ENCODE data around the gene CCSER2.
A peak's percentile ranks its signal among the peaks of the same experiment; 100 is the strongest.

The CCSER2 gene

DNA sequence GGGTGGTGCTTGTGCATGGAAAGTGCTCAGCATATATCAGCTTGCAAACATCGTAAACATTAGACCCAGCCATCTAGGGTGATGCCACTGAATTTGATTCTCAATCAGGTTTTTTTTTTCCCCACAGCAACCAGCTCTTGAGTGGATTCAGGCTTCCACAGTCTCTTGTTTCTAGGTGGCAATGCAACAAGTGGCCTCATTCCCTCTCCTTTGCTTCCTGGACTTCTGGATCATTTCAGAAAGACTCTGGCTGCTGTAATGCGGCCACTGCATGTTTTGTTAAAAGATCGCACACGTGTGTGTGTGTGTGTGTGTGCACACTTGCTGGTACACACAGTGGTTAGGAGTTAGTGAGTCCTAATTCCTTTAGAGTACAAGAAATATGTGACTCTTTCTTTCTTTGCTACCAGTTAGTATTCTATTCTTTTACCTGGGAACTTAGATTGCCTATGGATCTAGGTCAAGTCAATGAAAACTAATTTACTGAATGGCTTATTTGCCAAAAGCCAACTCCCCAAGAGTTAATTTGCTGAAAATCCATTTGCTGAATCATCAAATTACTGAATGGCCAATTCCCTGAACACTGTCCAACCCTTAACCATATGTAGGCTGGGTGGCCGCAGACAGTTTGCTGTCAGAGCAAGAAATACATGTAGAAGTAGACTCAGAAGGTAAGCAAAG lies 222.5 kb downstream of the CCSER2 start:
- no peak for DNase-seq

DNA sequence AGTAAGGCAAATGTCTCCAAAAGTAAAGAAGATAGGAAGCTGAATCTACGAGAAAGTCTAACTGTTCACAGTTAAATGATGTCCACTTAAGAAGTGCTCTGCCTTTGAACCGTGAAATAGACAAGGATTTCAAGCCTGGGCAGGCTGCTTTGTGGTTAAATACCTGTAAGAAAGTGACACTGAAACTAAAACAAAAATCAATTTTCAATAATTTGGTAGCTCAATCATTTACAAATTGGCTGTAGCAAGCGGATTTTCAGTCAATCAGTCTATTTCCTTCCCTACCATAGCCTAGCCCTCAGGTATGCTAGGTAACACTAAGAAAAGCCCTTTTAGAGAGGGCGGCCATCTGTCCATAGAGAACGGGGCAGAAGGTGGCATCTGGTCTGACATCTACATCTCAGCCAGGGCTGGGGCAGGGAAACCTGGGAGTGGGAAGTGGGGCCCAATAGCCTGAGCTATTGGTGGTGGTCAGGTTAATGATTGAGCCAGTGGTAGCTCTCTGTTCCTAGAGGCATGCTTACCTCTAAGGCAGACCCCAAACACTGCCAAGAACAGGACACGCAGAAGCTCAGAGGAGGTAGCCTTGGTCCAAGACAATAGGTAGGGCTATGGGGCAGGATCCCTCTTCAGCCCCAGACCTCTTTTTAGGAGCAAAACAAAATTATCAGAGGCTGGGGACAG lies 223.2 kb downstream of the CCSER2 start:
- no peak for DNase-seq

DNA sequence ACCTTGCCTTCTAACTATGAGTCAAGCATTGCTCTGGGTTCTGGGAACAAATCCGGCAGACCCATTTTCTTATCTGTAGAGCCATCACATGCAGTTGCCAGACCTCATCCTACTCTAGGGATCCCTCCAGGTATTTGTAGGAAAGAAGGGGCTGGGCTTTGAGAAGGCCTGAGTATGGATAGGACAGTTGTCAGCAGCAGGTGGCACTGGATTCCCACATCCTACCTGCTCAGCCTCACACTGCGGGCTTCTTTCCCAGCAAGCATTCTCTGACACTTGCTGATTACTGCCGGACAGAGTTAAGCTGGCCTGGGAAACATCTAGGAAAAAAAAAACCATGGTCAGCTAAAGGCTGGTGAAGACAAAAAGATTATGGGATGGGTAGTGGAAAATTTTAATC lies 224.1 kb downstream of the CCSER2 start:
- peak; percentile 40 for DNase-seq

DNA sequence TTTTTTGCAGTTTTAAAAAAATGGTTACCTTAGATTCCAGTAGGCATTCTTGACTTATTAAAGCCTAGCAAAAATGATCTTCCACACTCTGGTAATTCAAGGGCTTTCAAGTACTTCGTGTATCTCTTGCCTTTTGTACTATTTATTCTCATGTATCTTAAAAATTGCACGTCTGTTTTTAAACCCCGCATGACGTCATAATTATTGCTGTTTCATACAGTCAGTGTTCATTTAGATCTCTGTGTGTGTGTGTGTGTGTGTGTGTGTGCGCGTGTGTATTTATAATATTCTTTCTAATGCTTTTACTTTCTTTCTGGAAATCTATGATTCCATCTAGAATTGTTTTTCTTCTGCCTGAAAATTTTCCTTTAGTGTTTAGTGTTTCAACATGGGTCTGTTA lies 234.2 kb downstream of the CCSER2 start:
- peak; percentile 8 for DNase-seq

DNA sequence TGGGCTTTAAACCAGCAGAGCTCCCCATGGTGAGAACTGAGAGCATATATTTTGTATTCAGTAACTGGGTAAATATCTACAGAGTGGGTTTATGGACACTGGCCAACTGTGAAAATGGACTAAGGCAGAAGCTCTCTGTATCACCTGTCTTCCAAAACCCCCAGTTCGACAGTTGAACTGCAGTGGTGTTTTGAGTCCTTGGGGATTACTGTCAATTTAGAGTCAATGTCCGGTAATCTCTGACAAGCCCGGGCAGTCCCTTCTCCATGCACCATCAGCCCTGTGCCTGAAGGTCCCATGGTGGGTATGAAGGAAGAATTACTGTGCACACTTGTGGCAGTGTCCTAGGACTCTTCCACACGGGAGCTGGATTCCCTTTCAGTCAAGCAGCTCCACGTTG lies 235.0 kb downstream of the CCSER2 start:
- peak; percentile 55 for DNase-seq

DNA sequence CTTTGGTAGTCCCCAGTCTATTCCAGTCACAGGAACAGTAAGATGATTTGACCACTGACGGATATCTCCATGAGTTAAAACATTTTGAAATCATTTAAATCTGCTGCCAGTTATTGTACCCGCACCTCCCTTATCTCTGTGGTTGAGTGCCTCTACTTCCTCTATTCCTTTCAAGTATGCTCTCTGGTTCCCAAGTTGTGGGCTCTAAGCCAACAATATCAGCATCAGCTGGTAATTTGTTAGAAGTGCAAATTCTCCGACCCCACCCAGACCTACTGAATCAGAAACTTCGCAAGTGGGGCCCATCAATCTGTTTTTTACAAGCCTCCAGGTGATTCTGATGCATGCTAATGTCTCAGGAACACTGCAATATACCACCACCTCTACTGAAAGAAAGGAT lies 235.5 kb downstream of the CCSER2 start:
- no peak for DNase-seq

DNA sequence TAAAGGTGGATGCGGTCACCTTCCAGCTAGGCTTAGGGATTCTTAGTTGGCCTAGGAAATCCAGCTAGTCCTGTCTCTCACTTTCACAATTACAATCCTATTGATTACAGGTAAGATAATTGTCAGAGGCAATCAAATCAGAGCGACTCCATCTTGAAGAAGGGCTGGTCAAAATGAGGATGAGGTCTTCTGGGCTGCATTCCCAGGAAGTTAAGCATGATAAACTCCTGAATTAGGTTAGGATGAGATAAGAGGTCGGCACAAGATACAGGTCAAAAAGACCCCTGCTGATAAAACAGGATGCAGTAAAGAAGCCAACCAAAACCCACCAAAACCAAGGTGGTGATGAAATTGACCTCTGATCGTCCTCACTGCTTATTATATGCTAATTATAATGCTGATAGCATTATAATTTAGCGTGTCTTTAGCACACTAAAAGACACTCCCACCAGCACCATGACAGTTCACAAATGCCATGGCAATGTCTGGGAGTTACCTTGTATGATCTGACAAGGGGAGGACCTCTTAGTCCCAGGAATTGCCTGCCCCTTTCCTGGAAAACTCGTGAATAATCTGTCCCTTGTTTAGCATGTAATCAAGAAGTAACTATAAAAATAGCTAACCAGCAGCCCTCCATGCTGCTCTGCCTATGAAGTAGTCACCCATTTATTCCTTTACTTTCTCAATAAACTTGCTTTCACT lies 237.6 kb downstream of the CCSER2 start:
- DNase-seq = no peak

DNA sequence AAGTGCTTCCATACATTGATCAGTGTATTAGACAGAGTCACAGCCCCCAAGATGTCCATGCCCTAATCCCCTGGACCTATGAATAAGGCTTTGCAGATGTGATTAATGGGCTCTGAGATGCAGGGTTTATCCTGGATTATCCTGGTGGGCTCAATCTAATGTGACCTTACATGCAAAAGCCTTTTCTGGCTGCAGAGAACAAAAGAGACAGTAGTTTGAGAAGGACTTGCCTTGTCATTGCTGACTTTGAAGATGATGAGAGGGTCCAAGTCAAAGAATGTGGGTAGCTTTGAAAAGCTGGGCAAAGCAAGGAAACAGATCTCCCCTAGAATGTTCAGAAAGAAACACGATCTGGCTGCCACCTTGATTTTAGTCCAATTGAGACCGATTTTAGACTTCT lies 238.7 kb downstream of the CCSER2 start:
- DNase-seq = no peak
